NCI-H1694 (cell line): ENCODE data around the gene BNIP5.

ENCODE experiments used
- DNase-seq: peaks from one replicate; lab custom pipeline; 2025; lab: John Stamatoyannopoulos, UW

BNIP5 gene

GRCh38 chr6:36296240-36296639, 40.4 kb downstream of the BNIP5 start:
- no peak for DNase-seq

- DNase-seq: no peak
Measured at GRCh38 chr6:36292170-36292569, 44.5 kb downstream of the BNIP5 start.

- DNase-seq: no peak
Measured at GRCh38 chr6:36290668-36291620, 45.7 kb downstream of the BNIP5 start.

- no peak for DNase-seq
Measured at GRCh38 chr6:36289281-36289878, 47.3 kb downstream of the BNIP5 start.

- DNase-seq: no peak
Measured at GRCh38 chr6:36286858-36287257, 49.8 kb downstream of the BNIP5 start.

GRCh38 chr6:36285797-36286196, 50.9 kb downstream of the BNIP5 start:
- DNase-seq: no peak

GRCh38 chr6:36285187-36285671, 51.5 kb downstream of the BNIP5 start:
- DNase-seq: no peak

GRCh38 chr6:36284359-36284758, 52.3 kb downstream of the BNIP5 start:
- no peak for DNase-seq

- DNase-seq: no peak
Measured at GRCh38 chr6:36283608-36284007, 53.1 kb downstream of the BNIP5 start.

GRCh38 chr6:36280983-36281382, 55.7 kb downstream of the BNIP5 start:
- DNase-seq: no peak

- no peak for DNase-seq
Measured at GRCh38 chr6:36280467-36280866, 56.2 kb downstream of the BNIP5 start.

- DNase-seq: no peak
Measured at GRCh38 chr6:36277946-36278470, 58.7 kb downstream of the BNIP5 start.

GRCh38 chr6:36276581-36277536, 59.8 kb downstream of the BNIP5 start:
- DNase-seq: no peak

GRCh38 chr6:36273802-36274514, 62.7 kb downstream of the BNIP5 start:
- no peak for DNase-seq

GRCh38 chr6:36273067-36273466, 63.6 kb downstream of the BNIP5 start:
- no peak for DNase-seq

GRCh38 chr6:36272234-36272633, 64.5 kb downstream of the BNIP5 start:
- no peak for DNase-seq

- DNase-seq: no peak
Measured at GRCh38 chr6:36269834-36270705, 66.6 kb downstream of the BNIP5 start, which contains the start of gene PNPLA1. TSS of gene PNPLA1 (plus strand) at chr6:36270060. CDS start at chr6:36270460, 400 bp downstream.

- no peak for DNase-seq
Measured at GRCh38 chr6:36268478-36269275, 68.0 kb downstream of the BNIP5 start.
